ENCODE results near the gene SOD2.
A peak's percentile ranks its signal among the peaks of the same experiment; 100 is the strongest.
"Not testable (repeated sequence)": the region's sequence is repeated elsewhere in the genome, so short reads cannot be mapped to it uniquely, and the experiment has no call there.

SOD2 gene

DNA sequence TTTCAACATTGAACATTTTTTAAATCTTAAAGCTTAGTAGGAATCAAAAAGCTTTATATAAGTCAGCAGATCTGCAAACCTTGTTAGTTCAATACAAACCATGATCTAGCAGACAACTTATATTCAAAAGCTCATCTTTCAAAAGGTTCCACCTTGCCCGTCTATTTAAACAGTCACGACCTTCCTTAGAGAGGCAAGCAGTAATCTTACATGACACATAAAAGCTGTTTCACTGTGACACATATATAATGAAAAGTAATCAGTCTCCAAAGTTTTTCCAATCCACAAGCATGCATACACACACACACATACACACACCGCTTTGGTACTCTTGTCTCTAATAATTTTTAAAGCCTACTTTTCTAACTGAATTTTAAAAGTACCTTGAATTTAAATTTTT is 12.9 kb downstream of the SOD2 start:
- no peak for DNase-seq

DNA sequence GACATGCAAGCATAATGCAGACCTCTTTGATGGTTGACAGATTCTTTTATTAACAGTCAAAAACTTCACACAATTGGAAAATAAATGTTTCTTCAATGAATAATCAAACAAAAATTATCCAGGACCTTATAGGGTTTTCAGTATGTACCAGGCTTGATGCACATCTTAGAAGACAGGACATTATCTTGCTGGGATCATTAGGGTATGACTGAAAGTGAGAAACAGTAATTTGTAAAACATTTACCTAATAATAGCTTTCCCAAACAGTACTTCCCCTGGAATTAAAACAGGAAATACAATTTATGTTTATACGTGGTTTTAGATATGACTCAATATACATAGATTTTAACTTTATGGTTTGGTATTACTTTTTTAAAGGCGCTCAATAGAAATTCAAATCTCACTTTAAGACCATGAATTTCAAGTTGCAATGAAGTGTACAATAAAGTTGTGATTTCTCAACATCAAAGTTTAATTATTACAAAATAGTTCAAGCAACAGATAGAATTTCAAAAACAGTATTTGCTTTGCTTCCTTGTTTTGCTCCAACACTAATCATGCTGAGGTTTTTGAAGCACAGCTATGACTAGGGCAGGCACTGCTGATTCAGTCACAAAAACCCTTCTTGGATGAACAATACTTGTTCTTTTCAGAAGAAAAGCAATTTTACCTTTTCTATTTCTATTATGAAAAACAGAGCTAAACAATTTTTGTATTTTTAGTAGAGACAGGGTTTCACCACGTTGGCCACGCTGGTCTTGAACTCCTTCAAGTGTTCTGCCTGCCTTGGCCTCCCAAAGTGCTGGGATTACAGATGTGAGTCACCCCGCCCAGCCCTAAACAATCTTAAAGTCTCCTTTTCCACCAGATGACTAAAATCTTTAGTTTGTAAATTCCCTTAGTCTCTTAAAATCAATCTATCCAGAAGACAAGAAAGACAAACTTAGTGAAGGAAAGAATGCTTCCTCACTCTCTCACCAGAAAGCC is 13.7 kb downstream of the SOD2 start:
- no peak for DNase-seq

DNA sequence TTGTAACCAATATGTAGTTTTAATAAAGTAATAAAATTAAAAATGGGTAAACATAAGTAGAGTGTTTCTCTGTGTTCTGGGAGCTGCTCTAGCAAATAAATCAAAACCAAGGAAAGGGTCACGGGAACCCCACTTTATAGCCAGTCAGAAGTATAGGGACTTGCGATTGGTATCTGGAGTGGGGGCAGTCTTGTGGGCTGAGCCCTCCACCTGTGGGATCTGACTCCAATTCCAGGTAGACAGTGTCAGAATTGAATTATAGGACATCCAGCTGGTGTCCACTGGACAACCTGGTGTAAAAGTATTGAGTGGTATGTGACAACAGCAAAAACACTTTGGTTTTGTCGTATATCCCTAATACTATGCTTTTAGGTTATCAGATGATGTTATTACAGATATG is 14.5 kb downstream of the SOD2 start:
- DNase-seq: no peak

DNA sequence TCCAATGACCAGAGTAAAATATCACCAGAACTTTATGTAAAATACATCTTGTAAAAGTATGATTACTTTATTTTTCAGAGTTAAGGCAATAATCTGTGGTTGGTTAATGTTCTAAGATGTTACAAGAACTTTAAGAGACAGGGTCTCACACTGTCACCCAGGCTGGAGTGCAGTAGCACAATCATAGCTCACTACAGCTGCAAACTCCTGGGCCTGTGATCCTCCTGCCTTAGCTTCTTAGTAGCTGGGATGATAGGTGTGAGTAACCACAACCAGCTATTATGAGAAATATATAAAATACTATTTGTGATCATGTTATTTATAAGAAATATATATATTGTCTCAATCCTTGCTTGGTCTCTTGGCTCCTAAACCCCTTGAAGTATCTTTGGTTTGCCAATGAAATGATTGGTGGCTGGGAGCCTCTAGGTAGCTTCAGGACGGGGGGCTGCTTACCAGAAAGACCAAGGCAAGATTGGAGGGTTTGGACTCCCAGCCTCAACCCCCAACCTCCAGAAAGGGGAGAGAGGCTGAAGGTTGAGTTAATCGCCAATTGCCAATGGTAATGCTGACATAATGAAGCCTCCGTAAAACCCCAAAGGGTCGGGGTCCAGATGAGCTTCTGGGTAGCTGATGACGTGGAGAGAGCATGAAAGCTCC is 15.4 kb downstream of the SOD2 start:
- no peak for DNase-seq

DNA sequence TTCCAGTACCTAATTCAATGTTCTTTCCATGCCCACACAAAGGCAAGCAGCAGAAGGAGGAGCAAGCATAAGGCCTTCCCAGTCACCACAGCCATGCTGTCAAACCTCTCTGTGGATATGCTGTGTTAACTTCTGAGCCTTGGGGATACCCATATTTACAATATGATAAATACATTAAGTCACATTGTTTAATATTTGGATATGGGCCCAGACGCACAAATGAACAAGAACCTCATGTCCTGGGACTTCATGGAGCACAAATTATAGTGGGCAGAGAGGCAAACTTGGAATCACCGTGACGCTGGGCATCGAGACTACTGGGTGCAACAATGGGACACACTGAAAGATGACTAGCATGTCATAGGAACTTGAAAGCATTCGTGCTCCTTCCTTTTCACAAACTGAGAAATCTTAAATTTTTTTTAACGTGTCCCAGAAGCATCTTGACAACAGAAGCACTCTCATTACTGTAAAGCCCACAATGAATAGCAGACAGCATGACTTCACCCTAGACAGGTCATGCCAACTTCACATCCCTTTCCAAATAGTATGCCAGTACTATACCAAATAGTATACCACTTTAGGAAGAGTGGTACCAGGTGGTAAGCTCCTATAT is 16.0 kb downstream of the SOD2 start:
- no peak for DNase-seq

DNA sequence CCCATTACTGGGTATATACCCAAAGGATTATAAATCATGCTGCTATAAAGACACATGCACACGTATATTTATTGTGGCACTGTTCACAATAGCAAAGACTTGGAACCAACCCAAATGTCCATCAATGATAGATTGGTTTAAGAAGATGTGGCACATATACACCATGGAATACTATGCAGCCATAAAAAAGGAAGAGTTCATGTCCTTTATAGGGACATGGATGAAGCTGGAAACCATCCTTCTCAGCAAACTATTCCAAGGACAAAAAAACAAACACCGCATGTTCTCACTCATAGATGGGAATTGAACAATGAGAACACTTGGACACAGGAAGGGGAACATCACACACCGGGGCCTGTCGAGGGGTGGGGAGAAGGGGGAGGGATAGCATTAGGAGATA is 16.8 kb downstream of the SOD2 start:
- not testable (repeated sequence) for DNase-seq

DNA sequence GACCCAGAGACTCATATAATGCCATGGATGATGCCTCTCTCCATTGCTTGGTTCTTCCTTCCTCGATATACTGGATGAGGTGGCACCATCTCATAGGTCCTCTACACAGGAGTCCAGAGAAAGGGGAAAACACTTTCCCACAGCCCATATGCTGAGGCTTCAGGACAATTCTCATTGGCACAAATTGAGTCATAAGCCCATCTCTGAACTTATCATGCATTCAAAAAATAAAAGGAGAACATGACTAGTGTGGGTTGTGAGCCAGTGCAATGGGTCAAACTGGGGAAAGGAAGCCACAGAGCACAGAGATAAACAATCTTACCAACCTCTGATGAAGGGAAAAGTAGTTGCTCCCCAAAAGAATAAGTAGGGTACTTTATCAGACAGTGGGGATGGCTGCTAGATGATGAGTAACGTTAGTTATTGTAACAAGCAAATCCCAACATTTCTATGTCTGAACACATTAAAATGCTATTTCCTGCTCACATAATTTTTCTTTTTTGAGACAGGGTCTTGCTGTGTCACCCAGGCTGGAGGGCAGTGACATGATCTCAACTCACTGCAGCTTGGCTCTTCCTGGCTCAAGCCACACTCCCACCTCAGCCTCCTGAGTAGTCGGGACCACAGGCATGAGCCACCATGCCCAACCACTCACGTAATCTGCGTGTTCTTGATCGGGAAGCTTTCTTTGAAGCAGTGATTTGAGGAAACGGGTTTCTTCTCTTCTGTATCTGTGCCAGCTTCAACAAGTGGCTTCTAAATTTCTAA is 27.0 kb downstream of the SOD2 start:
- DNase-seq: no peak

DNA sequence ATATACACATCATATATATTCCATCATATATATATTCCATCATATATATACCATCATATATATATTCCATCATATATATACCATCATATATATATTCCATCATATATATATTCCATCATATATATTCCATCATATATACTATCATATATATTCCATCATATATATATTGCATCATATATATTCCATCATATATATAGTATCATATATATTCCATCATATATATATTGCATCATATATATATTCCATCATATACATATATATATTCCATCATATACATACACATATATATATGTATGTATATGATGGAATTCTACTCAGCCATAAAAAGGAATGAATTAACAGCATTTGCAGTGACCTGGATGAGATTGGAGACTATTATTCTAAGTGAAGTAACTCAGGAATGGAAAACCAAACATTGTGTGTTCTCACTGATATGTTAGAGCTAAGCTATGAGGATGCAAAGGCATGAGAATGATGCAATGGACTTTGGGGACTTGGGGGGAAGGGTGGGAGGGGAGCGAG is 29.6 kb downstream of the SOD2 start:
- not testable (repeated sequence) for DNase-seq

DNA sequence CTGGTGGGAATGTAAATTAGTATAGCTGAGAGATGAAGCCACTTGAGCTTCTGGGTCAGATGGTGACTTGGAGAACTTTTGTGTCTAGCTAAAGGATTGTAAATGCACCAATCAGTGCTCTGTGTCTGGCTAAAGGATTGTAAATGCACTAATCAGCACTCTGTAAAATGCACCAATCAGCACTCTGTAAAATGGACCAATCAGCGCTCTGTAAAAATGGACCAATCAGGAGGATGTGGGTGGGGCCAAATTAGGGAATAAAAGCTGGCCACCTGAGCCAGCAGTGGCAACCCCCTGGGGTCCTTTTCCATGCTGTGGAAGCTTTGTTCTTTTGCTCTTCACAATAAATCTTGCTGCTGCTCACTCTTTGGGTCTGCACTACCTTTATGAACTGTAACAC is 31.1 kb downstream of the SOD2 start:
- not testable (repeated sequence) for DNase-seq

DNA sequence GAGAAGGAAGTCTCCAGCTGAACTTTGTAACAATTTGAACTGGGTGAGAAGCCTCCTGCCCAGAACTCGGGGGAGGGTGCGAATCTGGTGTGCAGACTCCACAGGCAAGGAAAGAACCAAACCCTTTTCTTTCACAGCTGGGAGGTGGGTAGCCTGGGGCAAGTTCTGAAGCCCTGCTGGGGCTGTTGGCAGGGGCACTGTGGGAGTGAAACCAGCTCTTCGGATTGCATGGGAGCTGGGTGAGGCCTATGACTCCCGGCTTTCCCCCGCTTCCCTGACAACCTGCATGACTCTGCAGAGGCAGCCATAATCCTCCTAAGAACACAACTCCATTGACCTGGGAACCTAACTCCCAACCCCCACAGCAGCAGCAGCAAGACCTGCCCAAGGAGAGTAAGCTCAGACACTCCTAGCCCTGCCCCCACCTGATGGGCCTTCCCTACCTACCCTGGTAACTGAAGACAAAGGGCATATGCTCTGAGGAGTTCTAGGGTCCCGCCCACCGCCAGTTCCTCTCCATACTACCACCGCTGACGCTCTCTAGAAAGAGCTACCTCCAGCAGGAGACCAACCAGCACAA is 37.5 kb downstream of the SOD2 start:
- DNase-seq: no peak

DNA sequence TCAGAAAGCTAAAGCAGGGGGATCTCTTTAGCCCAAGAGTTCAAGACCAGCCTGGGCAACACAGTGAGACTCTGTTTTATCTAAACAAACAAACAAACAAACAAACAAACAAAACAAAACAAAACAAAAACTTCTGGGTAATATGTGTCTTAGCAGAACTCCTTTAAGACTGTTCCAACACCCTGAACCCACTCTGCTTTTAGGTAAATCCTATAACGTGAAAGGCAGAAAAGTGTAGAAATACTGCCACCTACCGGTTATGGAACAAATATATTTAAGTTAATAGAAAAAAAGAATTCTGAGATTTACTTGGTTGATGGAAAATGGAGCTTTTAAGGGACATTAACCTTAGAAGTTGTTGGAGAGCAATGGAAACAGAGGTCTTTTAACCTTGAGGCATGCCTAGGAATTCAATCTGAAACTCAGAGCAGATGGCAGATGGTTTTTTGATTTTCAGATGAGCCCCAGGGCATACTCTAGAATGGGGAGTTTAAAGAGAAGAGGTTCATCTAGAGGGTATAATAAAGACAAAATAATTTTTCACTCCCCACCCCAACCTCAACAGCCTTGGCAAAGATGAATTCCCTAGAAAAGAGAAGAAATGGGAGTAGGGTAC is 38.5 kb downstream of the SOD2 start:
- DNase-seq: peak in 1 of 2 experiments; percentile 29

DNA sequence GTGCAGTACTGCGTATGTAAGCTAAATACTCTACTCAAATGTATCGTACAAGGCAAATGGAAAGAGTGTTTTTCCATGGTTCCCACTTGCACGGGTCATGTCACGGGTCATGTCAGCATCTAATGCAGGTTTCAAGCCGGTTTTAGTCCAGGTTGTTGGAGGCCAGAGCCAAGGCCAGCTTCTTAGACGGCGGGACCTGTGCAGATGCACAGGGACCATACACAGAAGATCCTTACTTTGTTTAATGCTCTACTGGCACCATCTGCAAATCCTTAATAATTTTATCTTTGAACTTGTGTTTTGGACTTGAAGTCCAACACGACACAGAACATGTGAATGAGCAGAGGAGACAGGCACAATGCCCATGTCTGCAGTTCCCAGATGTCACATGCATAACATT is 42.7 kb downstream of the SOD2 start:
- no peak for DNase-seq

DNA sequence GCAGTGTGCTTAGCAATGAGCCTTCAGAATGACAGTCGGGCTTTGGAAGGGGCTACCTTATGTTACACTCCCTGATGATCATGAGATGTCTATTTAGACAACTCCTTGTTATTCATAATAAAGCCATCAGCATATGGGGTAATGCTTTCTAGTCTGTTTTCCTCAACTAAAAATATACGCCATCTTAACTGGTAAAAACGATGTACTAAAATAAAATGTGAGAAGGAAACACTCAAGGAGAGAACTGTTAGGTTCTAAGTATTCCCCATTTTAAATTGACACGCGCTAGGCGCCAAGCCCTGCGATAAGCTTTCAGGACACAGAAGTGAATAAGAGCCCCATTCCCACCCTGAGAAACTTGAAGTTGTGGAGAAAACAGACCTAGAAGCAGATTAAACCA is 43.6 kb downstream of the SOD2 start:
- no peak for DNase-seq

DNA sequence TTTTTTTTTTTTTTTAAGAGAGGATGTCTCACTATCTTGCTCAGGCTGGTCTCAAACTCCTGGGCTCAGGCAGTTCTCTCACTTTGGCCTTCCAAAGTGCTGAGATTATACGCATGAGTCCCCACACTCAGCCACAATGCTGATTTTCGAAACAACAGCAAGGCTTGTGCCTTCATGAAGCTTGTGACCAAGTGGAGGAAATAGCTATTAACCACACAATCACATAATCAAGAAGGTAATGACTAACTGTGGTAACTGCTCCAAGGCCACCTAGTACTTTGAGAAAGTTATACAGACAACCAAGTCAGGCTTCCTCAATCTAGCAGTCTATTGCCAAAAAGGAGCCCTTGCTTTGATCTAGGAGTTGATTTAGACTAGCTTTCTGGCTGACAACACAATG is 46.3 kb downstream of the SOD2 start:
- DNase-seq: no peak

DNA sequence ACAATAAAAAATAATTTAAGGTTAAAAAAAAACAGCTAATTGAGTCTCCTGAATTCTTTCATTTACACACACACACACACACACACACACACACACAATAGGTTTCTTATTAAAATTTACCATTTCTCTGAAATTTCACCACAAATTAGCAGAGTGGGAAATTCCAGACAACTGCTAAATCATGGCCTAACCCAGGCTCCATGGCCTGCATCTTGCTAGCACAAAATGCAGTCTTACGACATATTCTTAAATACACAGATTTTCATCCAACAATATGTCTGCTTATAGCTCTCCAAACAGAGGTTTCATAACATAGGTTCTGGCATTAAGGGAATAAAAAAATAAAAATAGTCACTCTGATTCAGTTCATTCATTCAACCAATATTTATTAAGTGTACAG is 46.9 kb downstream of the SOD2 start:
- no peak for DNase-seq

DNA sequence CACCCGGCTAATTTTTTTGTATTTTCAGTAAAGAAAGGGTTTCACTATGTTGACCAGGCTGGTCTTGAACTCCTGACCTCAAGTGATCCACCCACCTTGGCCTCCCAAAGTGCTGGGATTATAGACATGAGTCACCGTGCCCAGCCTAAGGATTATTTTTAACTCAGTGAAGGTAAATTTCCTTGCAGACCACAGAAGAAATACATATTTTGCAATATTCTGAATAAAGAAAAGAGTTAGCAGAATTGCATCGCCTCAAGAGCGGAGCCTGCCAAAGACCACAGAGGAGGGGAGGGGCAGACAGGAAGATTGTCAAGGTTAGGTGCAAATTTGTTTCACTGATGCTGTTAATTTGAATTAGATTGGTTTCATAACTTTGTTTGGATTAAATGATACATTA is 47.4 kb downstream of the SOD2 start:
- DNase-seq: no peak

All from NCI-H1930 (cell line).